H1 (cell line): Measurements from ENCODE around the gene MARCHF3.
"Not testable (repeated sequence)": the region's sequence is repeated elsewhere in the genome, so short reads cannot be mapped to it uniquely, and the experiment has no call there.

Source experiments
- CEBPB ChIP-seq: IDR thresholded peaks from 2 replicates; pipeline ENCODE4 v1.6.1; 2012; ENCODE audit warnings: low read depth, low read length
- CHD1 ChIP-seq: IDR thresholded peaks from 2 replicates; pipeline ENCODE4 v1.6.1; 2012; ENCODE audit warnings: low read depth, low read length, improper control_type of control experiment
- CTCF ChIP-seq, 3 experiments: IDR thresholded peaks; 1 replicate in 2 of 3; 2 replicates in 1 of 3; pipeline versions ENCODE4 v1.5.1 to v1.6.1; 2011; ENCODE audit warnings: low read length in 3 of 3, mild to moderate bottlenecking in 3 of 3, inconsistent platforms in 2 of 3, low read depth in 1 of 3, moderate library complexity in 1 of 3; ENCODE audit not compliant: insufficient read depth in 1 of 3; ENCODE audit errors: control extremely low read depth in 1 of 3
- EP300 ChIP-seq, 2 experiments: IDR thresholded peaks; 1 replicate in 1 of 2; 2 replicates in 1 of 2; pipeline ENCODE4 v1.6.1; 2011 to 2012; ENCODE audit warnings: low read depth in 2 of 2, low read length in 2 of 2, mild to moderate bottlenecking in 2 of 2, borderline replicate concordance in 1 of 2, inconsistent platforms in 1 of 2, moderate library complexity in 1 of 2
- EZH2 ChIP-seq: fragments of 200-600 bp; sonication (generic); IDR thresholded peaks from 2 replicates; pipeline ENCODE4 v1.7.1; 2012; ENCODE audit warnings: low read depth, mild to moderate bottlenecking, moderate library complexity, low read length, inconsistent platforms; ENCODE audit not compliant: severe bottlenecking
- GABPA ChIP-seq: IDR thresholded peaks from 2 replicates; pipeline ENCODE4 v1.6.1; 2011; ENCODE audit warnings: mild to moderate bottlenecking, low read length, moderate library complexity, borderline replicate concordance; ENCODE audit not compliant: insufficient read depth
- JUND ChIP-seq: IDR thresholded peaks from 2 replicates; pipeline ENCODE4 v1.6.1; 2011; ENCODE audit warnings: mild to moderate bottlenecking, improper control_type of control experiment, low read length
- NRF1 ChIP-seq: IDR thresholded peaks from 2 replicates; pipeline ENCODE4 v1.6.1; 2011; ENCODE audit warnings: mild to moderate bottlenecking, low read depth, low read length, improper control_type of control experiment
- POLR2AphosphoS5 ChIP-seq: IDR thresholded peaks from 2 replicates; pipeline ENCODE4 v1.6.1; 2011; ENCODE audit warnings: low read depth, low read length
- RNF2 ChIP-seq: fragments of 200-900, 300-1000 bp; sonication (generic); IDR thresholded peaks from 2 replicates; pipeline ENCODE4 v1.7.1; 2016; ENCODE audit warnings: borderline replicate concordance, low read depth, mild to moderate bottlenecking, antibody characterized with exemption, low read length; ENCODE audit not compliant: poor library complexity, severe bottlenecking; ENCODE audit errors: missing control alignments
- SP4 ChIP-seq: IDR thresholded peaks from 2 replicates; pipeline ENCODE4 v1.6.1; 2012; ENCODE audit warnings: low read length, inconsistent platforms
- USF2 ChIP-seq: IDR thresholded peaks from 2 replicates; pipeline ENCODE4 v1.6.1; 2011; ENCODE audit warnings: low read length, improper control_type of control experiment
- TF ChIP-seq, protein P1 (sequence below): fragments of 300-600 bp; sonication (generic); IDR thresholded peaks from 2 replicates; pipeline ENCODE4 v1.7.1; 2012; ENCODE audit warnings: low read length, moderate library complexity, mild to moderate bottlenecking, inconsistent platforms; ENCODE audit not compliant: insufficient replicate concordance

- TF ChIP-seq, protein P1, sequence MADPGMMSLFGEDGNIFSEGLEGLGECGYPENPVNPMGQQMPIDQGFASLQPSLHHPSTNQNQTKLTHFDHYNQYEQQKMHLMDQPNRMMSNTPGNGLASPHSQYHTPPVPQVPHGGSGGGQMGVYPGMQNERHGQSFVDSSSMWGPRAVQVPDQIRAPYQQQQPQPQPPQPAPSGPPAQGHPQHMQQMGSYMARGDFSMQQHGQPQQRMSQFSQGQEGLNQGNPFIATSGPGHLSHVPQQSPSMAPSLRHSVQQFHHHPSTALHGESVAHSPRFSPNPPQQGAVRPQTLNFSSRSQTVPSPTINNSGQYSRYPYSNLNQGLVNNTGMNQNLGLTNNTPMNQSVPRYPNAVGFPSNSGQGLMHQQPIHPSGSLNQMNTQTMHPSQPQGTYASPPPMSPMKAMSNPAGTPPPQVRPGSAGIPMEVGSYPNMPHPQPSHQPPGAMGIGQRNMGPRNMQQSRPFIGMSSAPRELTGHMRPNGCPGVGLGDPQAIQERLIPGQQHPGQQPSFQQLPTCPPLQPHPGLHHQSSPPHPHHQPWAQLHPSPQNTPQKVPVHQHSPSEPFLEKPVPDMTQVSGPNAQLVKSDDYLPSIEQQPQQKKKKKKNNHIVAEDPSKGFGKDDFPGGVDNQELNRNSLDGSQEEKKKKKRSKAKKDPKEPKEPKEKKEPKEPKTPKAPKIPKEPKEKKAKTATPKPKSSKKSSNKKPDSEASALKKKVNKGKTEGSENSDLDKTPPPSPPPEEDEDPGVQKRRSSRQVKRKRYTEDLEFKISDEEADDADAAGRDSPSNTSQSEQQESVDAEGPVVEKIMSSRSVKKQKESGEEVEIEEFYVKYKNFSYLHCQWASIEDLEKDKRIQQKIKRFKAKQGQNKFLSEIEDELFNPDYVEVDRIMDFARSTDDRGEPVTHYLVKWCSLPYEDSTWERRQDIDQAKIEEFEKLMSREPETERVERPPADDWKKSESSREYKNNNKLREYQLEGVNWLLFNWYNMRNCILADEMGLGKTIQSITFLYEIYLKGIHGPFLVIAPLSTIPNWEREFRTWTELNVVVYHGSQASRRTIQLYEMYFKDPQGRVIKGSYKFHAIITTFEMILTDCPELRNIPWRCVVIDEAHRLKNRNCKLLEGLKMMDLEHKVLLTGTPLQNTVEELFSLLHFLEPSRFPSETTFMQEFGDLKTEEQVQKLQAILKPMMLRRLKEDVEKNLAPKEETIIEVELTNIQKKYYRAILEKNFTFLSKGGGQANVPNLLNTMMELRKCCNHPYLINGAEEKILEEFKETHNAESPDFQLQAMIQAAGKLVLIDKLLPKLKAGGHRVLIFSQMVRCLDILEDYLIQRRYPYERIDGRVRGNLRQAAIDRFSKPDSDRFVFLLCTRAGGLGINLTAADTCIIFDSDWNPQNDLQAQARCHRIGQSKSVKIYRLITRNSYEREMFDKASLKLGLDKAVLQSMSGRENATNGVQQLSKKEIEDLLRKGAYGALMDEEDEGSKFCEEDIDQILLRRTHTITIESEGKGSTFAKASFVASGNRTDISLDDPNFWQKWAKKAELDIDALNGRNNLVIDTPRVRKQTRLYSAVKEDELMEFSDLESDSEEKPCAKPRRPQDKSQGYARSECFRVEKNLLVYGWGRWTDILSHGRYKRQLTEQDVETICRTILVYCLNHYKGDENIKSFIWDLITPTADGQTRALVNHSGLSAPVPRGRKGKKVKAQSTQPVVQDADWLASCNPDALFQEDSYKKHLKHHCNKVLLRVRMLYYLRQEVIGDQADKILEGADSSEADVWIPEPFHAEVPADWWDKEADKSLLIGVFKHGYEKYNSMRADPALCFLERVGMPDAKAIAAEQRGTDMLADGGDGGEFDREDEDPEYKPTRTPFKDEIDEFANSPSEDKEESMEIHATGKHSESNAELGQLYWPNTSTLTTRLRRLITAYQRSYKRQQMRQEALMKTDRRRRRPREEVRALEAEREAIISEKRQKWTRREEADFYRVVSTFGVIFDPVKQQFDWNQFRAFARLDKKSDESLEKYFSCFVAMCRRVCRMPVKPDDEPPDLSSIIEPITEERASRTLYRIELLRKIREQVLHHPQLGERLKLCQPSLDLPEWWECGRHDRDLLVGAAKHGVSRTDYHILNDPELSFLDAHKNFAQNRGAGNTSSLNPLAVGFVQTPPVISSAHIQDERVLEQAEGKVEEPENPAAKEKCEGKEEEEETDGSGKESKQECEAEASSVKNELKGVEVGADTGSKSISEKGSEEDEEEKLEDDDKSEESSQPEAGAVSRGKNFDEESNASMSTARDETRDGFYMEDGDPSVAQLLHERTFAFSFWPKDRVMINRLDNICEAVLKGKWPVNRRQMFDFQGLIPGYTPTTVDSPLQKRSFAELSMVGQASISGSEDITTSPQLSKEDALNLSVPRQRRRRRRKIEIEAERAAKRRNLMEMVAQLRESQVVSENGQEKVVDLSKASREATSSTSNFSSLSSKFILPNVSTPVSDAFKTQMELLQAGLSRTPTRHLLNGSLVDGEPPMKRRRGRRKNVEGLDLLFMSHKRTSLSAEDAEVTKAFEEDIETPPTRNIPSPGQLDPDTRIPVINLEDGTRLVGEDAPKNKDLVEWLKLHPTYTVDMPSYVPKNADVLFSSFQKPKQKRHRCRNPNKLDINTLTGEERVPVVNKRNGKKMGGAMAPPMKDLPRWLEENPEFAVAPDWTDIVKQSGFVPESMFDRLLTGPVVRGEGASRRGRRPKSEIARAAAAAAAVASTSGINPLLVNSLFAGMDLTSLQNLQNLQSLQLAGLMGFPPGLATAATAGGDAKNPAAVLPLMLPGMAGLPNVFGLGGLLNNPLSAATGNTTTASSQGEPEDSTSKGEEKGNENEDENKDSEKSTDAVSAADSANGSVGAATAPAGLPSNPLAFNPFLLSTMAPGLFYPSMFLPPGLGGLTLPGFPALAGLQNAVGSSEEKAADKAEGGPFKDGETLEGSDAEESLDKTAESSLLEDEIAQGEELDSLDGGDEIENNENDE = not testable (repeated sequence)
- not testable (repeated sequence) for TF ChIP-seq EZH2; RNF2; EP300 (IDR thresholded peaks at IDR 0.05; ENCODE audit: borderline replicate concordance in 1 of 2, low read depth in 2 of 2, low read length in 2 of 2); POLR2AphosphoS5; CTCF (IDR thresholded peaks at IDR 0.05; ENCODE audit: control extremely low read depth in 1 of 3, insufficient read depth in 1 of 3, low read depth in 1 of 3, low read length in 3 of 3); SP4; USF2; CHD1; CEBPB; NRF1; JUND; GABPA
Observed at GRCh38 chr5:127053551-127053950, 23.2 kb upstream of the MARCHF3 start.
